HFFc6 (cell line): ENCODE results near the gene ENTPD2. TPM values are rescaled to one million over a fixed set of nuclear protein-coding genes. Genes with fewer than 3 reads are reported as not detected.

ENCODE experiments used
- DNase-seq: peaks from one replicate; pipeline ENCODE4 v3.0.0-alpha.2; 2018
- H3K27ac Mint-ChIP-seq: 2 replicates; pipeline ENCODE4 v1.8.0; 2020; ENCODE audit warnings: mild to moderate bottlenecking, mixed read lengths
- H3K27me3 Mint-ChIP-seq: 2 replicates; pipeline ENCODE4 v1.8.0; 2021; ENCODE audit warnings: mild to moderate bottlenecking, moderate library complexity, mixed read lengths; ENCODE audit not compliant: insufficient read depth
- H3K36me3 Mint-ChIP-seq: 2 replicates; pipeline ENCODE4 v1.8.0; 2021; ENCODE audit warnings: low read depth, mixed read lengths
- H3K4me1 Mint-ChIP-seq: 2 replicates; pipeline ENCODE4 v1.8.0; 2020; ENCODE audit warnings: low read depth, mixed read lengths
- H3K4me3 Mint-ChIP-seq: 2 replicates; pipeline ENCODE4 v1.8.0; 2020; ENCODE audit warnings: mild to moderate bottlenecking, moderate library complexity, mixed read lengths
- H3K9me3 Mint-ChIP-seq: 2 replicates; pipeline ENCODE4 v1.8.0; 2020; ENCODE audit warnings: mild to moderate bottlenecking, mixed read lengths
- total RNA-seq, 6 experiments: library from RNA; stranded (reverse); fragmentation: NEBNext Ultra II Directional; extraction: Animal tissue kit (Norgen Biotek cat#: 25700); gene quantifications; 2 replicates in 1 of 6; 3 replicates in 5 of 6; pipeline ENCODE4 v1.2.3, GENCODE V29; 2021
- TF ChIP-seq, protein P1 (sequence below): fragments of 200-600 bp; sonication (generic); IDR thresholded peaks from 2 replicates; pipeline ENCODE4 v1.5.0; 2021; ENCODE audit warnings: antibody characterized with exemption, mild to moderate bottlenecking

Gene ENTPD2
- total RNA-seq, 6 experiments from 2014 or later = 0.12 to 0.28 (median 0.16) TPM; not detected in 3

DNA sequence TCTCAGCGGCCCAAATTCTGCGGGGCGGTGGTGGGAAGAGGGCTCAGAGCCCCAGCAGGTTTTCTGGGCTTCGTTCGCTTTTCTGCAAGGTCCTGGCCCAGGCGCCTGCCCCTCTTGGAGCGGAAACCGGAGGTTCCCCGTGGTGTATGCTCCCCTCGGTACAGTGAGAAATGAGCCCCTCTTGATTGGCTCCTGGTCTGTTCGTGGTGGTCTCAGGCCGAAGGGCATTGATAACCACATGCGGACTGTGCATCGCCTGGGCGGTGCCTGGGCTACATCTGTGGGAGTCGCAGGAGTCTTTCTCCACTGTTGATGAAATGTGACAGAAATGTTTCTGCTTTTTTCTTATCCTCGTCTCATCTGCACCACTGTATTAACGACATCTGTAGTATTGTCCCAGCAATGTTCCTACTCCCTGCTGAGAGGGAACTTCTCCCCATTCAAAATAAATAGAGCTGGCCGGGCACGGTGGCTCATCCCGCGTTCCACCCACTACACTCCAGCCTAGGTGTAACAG lies 33.6 kb upstream of the ENTPD2 start:
- H3K9me3 Mint-ChIP-seq = no peaks in the 10 kb centered on the region
- H3K4me3 Mint-ChIP-seq = peak overlapping the region; percentile 94
- H3K27ac Mint-ChIP-seq = peak overlapping the region; percentile 81
- H3K36me3 Mint-ChIP-seq = peaks cover 4% of the 10 kb centered on the region; the same call in 1 of the 2 replicates
- H3K27me3 Mint-ChIP-seq = peaks cover 3% of the 10 kb centered on the region
- no peak for DNase-seq
- H3K4me1 Mint-ChIP-seq = peaks cover 52% of the 10 kb centered on the region
- TF ChIP-seq, protein P1, sequence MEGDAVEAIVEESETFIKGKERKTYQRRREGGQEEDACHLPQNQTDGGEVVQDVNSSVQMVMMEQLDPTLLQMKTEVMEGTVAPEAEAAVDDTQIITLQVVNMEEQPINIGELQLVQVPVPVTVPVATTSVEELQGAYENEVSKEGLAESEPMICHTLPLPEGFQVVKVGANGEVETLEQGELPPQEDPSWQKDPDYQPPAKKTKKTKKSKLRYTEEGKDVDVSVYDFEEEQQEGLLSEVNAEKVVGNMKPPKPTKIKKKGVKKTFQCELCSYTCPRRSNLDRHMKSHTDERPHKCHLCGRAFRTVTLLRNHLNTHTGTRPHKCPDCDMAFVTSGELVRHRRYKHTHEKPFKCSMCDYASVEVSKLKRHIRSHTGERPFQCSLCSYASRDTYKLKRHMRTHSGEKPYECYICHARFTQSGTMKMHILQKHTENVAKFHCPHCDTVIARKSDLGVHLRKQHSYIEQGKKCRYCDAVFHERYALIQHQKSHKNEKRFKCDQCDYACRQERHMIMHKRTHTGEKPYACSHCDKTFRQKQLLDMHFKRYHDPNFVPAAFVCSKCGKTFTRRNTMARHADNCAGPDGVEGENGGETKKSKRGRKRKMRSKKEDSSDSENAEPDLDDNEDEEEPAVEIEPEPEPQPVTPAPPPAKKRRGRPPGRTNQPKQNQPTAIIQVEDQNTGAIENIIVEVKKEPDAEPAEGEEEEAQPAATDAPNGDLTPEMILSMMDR = no peak

- Mint-ChIP-seq H3K4me1 (peaks cover 59% of the 10 kb centered on the region), H3K27me3 (peaks cover 3% of the 10 kb centered on the region), H3K27ac (peak within 1 kb of the TSS; percentile 97), H3K4me3 (peak within 1 kb of the TSS; percentile 94), H3K9me3 (no peaks in the 10 kb centered on the region), H3K36me3 (peaks cover 4% of the 10 kb centered on the region; the same call in 1 of the 2 replicates)
- DNase-seq = peak; percentile 98
- TF ChIP-seq, protein P1 = no peak
Measured at GRCh38 chr9:137086531-137087408, 32.9 kb upstream of the ENTPD2 start, which contains the start of gene MAN1B1. Gene MAN1B1 (plus strand): TSS chr9:137086985. CDS start chr9:137087000, 15 bp downstream.

DNA sequence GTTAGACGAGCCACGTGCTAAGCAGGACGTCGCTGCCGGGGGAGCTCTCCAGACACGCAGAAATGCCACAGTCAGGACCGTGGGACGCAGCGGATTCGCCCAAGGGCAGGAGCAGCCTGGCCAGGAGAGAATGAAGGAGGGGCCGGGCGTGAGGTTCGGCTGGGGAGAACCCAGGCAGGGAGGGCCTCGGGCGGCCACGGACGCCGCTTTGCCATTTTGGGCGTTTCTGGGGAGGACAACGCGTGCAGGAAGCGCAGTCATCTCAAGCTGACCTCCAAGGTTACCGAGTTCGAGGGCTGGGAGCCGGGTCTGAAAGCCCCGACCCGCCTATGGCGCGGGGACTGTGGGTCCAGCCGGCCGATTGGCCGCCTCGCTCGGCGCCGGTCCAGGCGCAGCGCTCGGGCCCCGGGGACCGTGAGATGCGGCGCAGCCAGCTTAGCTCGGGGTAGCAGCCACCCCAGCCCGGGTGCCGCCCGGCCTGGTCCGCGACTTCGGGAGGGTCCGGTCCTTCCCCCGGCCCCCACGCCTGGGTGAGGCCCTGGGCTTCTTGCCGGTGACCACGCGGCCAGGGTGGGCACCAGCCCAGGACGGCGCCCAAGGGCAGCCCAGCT lies 32.2 kb upstream of the ENTPD2 start:
- Mint-ChIP-seq H3K27ac (peak overlapping the region; percentile 97), H3K4me3 (peak overlapping the region; percentile 87), H3K4me1 (peaks cover 59% of the 10 kb centered on the region), H3K36me3 (peaks cover 4% of the 10 kb centered on the region; the same call in 1 of the 2 replicates), H3K27me3 (peaks cover 3% of the 10 kb centered on the region), H3K9me3 (no peaks in the 10 kb centered on the region)
- TF ChIP-seq, protein P1 = no peak
- DNase-seq = peak; percentile 46

DNA sequence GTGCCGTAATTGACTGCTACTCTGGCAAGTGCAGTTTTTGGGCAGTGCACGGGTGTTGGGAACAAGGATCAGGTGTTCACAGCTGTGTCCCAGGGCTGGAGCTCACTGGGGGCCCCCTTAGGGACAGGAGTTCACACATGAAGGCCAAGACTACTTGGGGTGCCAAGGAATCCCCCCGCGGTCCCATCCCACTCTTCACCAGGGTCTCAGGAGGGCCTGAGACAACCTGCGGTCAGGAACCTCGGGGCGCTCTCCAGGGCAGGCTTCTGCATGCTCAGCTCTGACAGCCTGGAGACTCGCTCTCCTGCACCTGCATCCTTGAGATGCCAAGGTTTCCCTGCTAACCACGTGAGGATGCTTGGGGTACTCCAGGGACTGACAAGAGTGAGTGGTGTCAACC lies 30.7 kb upstream of the ENTPD2 start:
- DNase-seq = no peak
- H3K4me1 Mint-ChIP-seq = peaks cover 58% of the 10 kb centered on the region
- peak overlapping the region; percentile 97 for H3K27ac Mint-ChIP-seq
- TF ChIP-seq, protein P1 = no peak
- no peaks in the 10 kb centered on the region for H3K9me3 Mint-ChIP-seq
- H3K4me3 Mint-ChIP-seq = no peak overlapping the region
- H3K36me3 Mint-ChIP-seq = peaks cover 4% of the 10 kb centered on the region; the same call in 1 of the 2 replicates
- peaks cover 3% of the 10 kb centered on the region; the same call in 1 of the 2 replicates for H3K27me3 Mint-ChIP-seq

DNA sequence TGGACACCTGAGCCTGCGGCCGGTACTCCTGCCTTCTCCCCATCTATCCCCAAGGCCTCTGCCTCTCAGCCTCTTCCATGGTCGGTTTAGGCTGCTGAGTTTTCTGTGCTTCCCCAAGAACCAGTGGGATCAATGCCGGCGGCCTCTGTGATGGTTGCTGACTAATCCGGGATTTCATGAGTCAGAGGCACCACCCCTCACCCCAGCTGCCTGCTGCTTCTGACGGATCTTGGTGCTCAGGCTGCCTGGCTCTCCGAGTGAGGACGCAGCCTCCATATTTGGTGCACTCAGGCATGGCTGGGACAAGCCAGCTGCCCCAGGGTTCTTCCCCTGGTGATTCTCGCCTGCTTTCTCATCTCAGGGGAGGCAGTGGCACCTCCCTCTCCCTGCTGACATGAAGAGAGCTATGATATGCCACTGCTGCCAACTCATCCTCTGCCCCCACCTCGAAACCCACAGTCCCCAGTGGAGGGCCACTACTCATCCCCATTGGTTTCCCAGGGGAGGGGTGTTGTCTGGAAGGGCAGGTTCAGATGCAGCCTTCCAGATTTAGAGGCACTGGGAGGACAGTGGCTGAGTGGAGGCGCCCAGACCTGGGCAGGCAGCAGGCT lies 29.6 kb upstream of the ENTPD2 start:
- peaks cover 49% of the 10 kb centered on the region for H3K4me1 Mint-ChIP-seq
- TF ChIP-seq, protein P1 = no peak
- DNase-seq = peak; percentile 96
- no peaks in the 10 kb centered on the region for H3K9me3 Mint-ChIP-seq
- H3K36me3 Mint-ChIP-seq = no peaks in the 10 kb centered on the region
- peak overlapping the region; percentile 49; the same call in 1 of the 2 replicates for H3K4me3 Mint-ChIP-seq
- H3K27me3 Mint-ChIP-seq = peaks cover 3% of the 10 kb centered on the region; the same call in 1 of the 2 replicates
- peak overlapping the region; percentile 94 for H3K27ac Mint-ChIP-seq
